ENCODE results near the gene NADK2.

DNA sequence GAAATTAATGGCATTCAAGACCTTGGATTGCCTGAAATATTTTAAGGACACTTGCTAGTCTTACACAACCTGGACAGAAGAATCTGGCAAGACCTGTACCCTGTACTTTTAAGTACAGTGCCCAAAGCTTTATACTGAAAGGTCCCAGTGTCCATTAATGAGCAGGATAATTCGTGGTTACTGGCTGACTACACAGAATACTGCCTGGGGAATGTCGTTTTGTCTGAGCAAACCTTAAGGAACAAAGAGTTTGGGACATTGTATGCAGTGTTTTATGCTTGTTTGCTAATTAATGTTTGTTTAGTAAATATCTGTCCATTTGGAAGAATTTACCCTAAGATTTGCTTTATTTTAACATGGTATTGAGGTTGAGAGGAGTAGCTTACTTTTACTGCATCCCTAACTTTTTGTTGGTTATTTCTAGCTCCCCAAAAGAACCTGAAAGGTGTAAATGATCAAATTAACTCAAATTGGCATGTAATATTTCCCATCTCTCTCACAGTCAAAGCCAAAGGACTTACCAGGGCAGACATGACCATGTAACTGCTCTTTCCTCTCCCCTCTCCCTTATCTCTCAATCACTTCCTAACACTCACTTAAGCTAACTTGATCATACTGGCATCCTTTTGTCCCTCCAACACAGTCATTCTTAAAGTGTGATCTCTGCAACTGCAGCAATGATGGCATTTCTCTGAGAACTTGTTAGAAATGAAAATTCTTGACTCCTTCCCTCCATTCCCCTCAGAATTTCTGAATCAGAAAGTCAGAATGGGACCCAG lies 44.3 kb upstream of the NADK2 start:
- TF ChIP-seq POLR2A (IDR thresholded peaks at IDR 0.05) = no peak
- TF ChIP-seq, protein P1, sequence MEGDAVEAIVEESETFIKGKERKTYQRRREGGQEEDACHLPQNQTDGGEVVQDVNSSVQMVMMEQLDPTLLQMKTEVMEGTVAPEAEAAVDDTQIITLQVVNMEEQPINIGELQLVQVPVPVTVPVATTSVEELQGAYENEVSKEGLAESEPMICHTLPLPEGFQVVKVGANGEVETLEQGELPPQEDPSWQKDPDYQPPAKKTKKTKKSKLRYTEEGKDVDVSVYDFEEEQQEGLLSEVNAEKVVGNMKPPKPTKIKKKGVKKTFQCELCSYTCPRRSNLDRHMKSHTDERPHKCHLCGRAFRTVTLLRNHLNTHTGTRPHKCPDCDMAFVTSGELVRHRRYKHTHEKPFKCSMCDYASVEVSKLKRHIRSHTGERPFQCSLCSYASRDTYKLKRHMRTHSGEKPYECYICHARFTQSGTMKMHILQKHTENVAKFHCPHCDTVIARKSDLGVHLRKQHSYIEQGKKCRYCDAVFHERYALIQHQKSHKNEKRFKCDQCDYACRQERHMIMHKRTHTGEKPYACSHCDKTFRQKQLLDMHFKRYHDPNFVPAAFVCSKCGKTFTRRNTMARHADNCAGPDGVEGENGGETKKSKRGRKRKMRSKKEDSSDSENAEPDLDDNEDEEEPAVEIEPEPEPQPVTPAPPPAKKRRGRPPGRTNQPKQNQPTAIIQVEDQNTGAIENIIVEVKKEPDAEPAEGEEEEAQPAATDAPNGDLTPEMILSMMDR (IDR thresholded peaks at IDR 0.05) = no peak
